ENCODE results near the gene EVI2B.

EVI2B gene

DNA sequence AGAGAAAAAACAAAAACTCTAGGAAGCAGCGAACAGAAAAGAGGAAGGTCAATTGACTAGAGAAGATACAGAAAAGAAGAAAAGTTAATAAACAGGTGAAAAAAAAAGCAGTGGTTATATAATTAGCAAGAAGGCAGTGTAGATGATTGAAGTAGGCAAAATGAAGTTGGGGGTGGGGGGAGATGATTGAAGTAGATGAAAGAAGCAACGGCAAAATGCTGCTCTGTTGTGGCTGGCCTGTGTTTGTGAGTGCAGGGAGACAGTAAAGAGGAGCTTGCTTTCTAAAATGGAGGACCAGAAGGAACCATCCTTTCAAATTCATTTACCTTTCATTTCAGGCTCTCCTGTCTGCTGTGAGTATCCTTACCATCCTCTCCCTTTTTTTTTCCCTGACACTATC lies 3.6 kb downstream of the EVI2B start:
- no peak for DNase-seq (ENCODE audit: low read depth, low spot score)
- H3K4me3 ChIP-seq (ENCODE audit: low read length), result no peak overlapping the region
- no peak overlapping the region for H3K27ac ChIP-seq (ENCODE audit: low read length)
- H3K4me1 ChIP-seq (ENCODE audit: control insufficient read depth, insufficient read depth, low read length), result no peaks in the 10 kb centered on the region
- no peaks in the 10 kb centered on the region for H3K36me3 ChIP-seq (ENCODE audit: control insufficient read depth, insufficient read depth, low read length)
- H3K9me3 ChIP-seq (ENCODE audit: control insufficient read depth, insufficient read depth, low read length), result no peaks in the 10 kb centered on the region
- no peaks in the 10 kb centered on the region for H3K27me3 ChIP-seq (ENCODE audit: control insufficient read depth, insufficient read depth, low read length)
- no CpG with 5 or more reads among the region's 2 CpGs for WGBS (ENCODE audit: insufficient coverage, insufficient read length)

GRCh38 chr17:31309556-31309955 lies 4.3 kb downstream of the EVI2B start:
- WGBS (ENCODE audit: insufficient coverage, insufficient read length), result no CpG with 5 or more reads among the region's 2 CpGs
- H3K27me3 ChIP-seq (ENCODE audit: control insufficient read depth, insufficient read depth, low read length), result no peaks in the 10 kb centered on the region
- no peaks in the 10 kb centered on the region for H3K36me3 ChIP-seq (ENCODE audit: control insufficient read depth, insufficient read depth, low read length)
- H3K27ac ChIP-seq (ENCODE audit: low read length), result no peak overlapping the region
- H3K4me3 ChIP-seq (ENCODE audit: low read length), result no peak overlapping the region
- H3K9me3 ChIP-seq (ENCODE audit: control insufficient read depth, insufficient read depth, low read length), result no peaks in the 10 kb centered on the region
- DNase-seq (ENCODE audit: low read depth, low spot score), result no peak
- no peaks in the 10 kb centered on the region for H3K4me1 ChIP-seq (ENCODE audit: control insufficient read depth, insufficient read depth, low read length)

DNA sequence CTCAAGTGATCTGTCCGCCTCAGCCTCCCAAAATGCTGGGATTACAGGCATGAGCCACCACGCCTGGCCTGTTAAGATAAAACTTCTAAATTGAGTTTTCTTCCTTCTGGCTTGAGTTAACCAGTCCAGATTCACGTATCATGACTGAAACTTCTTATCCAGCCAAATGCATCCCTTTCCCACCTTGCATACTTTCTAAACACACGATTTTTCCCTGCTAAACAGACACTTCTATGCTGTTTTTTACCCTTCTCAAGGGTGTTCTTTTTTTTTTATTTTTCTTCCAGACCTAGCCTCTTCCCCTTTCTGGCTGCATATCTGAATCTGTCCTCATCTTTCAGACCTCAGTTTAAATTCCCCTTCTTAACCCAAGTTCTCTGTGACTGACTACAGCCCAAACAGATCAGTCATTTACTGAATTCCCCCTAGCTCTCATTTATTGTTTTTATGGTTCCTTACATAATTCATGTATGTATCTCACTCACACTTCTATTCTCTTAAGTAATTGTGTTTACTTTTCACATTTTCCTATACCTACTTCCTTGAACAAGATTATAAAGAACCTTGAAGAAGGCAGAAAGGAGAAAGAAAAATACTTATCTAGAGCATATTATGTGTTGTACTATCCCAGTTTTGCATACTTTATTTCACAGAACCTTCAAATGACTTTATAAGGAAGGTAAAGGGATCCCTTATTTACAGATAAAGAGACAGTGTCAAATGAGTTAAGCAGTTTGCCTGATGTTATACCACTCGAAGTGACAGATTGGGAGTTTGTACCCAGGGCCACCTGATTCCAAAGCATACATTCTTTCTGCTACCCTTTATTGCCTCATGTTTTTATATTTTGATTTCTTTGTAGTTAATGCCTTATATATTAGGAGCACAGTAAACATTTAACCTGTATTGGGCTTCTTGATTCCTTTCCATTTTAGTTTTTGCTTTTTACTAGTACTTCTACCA lies 5.2 kb downstream of the EVI2B start:
- Histone ChIP-seq H3K36me3 (ENCODE audit: control insufficient read depth, insufficient read depth, low read length) (no peaks in the 10 kb centered on the region), H3K27ac (ENCODE audit: low read length) (no peak overlapping the region), H3K4me1 (ENCODE audit: control insufficient read depth, insufficient read depth, low read length) (no peaks in the 10 kb centered on the region), H3K27me3 (ENCODE audit: control insufficient read depth, insufficient read depth, low read length) (no peaks in the 10 kb centered on the region), H3K4me3 (ENCODE audit: low read length) (no peak overlapping the region), H3K9me3 (ENCODE audit: control insufficient read depth, insufficient read depth, low read length) (no peaks in the 10 kb centered on the region)
- no CpG with 5 or more reads among the region's 5 CpGs for WGBS (ENCODE audit: insufficient coverage, insufficient read length)
- no peak for DNase-seq (ENCODE audit: low read depth, low spot score)

- H3K36me3 ChIP-seq (ENCODE audit: control insufficient read depth, insufficient read depth, low read length), result no peaks in the 10 kb centered on the region
- H3K9me3 ChIP-seq (ENCODE audit: control insufficient read depth, insufficient read depth, low read length), result no peaks in the 10 kb centered on the region
- H3K4me3 ChIP-seq (ENCODE audit: low read length), result no peak overlapping the region
- H3K27me3 ChIP-seq (ENCODE audit: control insufficient read depth, insufficient read depth, low read length), result no peaks in the 10 kb centered on the region
- no CpG with 5 or more reads among the region's 1 CpG for WGBS (ENCODE audit: insufficient coverage, insufficient read length)
- no peak overlapping the region for H3K27ac ChIP-seq (ENCODE audit: low read length)
- no peaks in the 10 kb centered on the region for H3K4me1 ChIP-seq (ENCODE audit: control insufficient read depth, insufficient read depth, low read length)
- DNase-seq (ENCODE audit: low read depth, low spot score), result no peak
Observed at GRCh38 chr17:31307640-31308039, 6.2 kb downstream of the EVI2B start.

- H3K4me3 ChIP-seq (ENCODE audit: low read length), result no peak overlapping the region
- no peaks in the 10 kb centered on the region for H3K4me1 ChIP-seq (ENCODE audit: control insufficient read depth, insufficient read depth, low read length)
- no peak for DNase-seq (ENCODE audit: low read depth, low spot score)
- H3K9me3 ChIP-seq (ENCODE audit: control insufficient read depth, insufficient read depth, low read length), result no peaks in the 10 kb centered on the region
- H3K27ac ChIP-seq (ENCODE audit: low read length), result no peak overlapping the region
- H3K27me3 ChIP-seq (ENCODE audit: control insufficient read depth, insufficient read depth, low read length), result no peaks in the 10 kb centered on the region
- H3K36me3 ChIP-seq (ENCODE audit: control insufficient read depth, insufficient read depth, low read length), result no peaks in the 10 kb centered on the region
Observed at GRCh38 chr17:31299624-31300023, 14.2 kb downstream of the EVI2B start.

GRCh38 chr17:31297090-31297489 lies 16.8 kb downstream of the EVI2B start, which contains the start of gene OMG:
TSS of gene OMG (minus strand) at chr17:31297239. CDS start at chr17:31296331, 908 bp downstream.
- no peak for DNase-seq (ENCODE audit: low read depth, low spot score)

DNA sequence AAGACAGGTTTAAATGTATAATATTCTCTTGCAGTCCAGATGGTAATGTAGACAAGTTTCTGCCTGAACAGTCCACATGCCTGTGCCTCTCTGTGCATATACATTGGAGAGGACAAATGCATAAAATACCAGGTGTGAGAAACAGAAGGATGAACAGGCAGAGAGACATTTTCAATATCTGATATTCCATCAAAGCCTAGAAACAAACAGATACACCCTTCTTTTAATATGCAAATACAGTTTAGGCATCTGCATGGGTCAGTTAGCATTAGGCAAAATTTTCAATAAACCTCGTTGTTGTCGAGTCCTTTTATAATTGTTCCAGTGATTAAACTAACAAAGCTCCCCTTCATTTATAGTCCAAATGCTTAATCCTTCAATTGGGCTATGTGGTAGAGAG lies 17.7 kb downstream of the EVI2B start:
- H3K4me1 ChIP-seq (ENCODE audit: control insufficient read depth, insufficient read depth, low read length), result no peaks in the 10 kb centered on the region
- H3K9me3 ChIP-seq (ENCODE audit: control insufficient read depth, insufficient read depth, low read length), result no peaks in the 10 kb centered on the region
- no peak for DNase-seq (ENCODE audit: low read depth, low spot score)
- H3K4me3 ChIP-seq (ENCODE audit: low read length), result no peak overlapping the region
- no CpG with 5 or more reads among the region's 2 CpGs for WGBS (ENCODE audit: insufficient coverage, insufficient read length)
- no peaks in the 10 kb centered on the region for H3K27me3 ChIP-seq (ENCODE audit: control insufficient read depth, insufficient read depth, low read length)
- no peaks in the 10 kb centered on the region for H3K36me3 ChIP-seq (ENCODE audit: control insufficient read depth, insufficient read depth, low read length)
- no peak overlapping the region for H3K27ac ChIP-seq (ENCODE audit: low read length)

More at GRCh38 chr17:31297090-31297489, 16.8 kb downstream of the EVI2B start, which contains the start of gene OMG:
- H3K27ac ChIP-seq (ENCODE audit: low read length), result no peak within 1 kb of the TSS
- no peaks in the 10 kb centered on the region for H3K27me3 ChIP-seq (ENCODE audit: control insufficient read depth, insufficient read depth, low read length)
- no peaks in the 10 kb centered on the region for H3K4me1 ChIP-seq (ENCODE audit: control insufficient read depth, insufficient read depth, low read length)
- WGBS (ENCODE audit: insufficient coverage, insufficient read length), result no CpG with 5 or more reads among the region's 7 CpGs
- H3K9me3 ChIP-seq (ENCODE audit: control insufficient read depth, insufficient read depth, low read length), result no peaks in the 10 kb centered on the region
- H3K4me3 ChIP-seq (ENCODE audit: low read length), result no peak within 1 kb of the TSS
- no peaks in the 10 kb centered on the region for H3K36me3 ChIP-seq (ENCODE audit: control insufficient read depth, insufficient read depth, low read length)

DNA sequence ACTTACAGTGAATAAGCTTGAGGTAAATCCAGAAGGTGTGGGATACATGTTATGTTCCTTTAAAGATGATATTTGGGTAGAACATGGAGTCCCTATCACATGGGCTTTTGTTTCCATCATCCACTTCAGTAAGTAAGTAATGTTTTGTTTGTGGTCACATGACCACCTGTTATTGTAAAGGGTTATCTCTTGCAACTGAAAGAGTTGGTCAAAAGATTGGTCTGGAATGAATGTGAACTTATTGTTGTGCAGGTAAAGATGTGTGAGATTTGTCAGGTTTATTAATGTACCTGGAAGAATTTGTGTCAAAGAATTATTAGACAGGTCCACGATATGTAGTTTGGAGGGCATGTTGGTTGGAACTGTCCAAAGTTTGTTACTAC lies 18.4 kb downstream of the EVI2B start:
- WGBS (ENCODE audit: insufficient coverage, insufficient read length), result no CpG with 5 or more reads among the region's 1 CpG
- Histone ChIP-seq H3K27ac (ENCODE audit: low read length) (no peak overlapping the region), H3K36me3 (ENCODE audit: control insufficient read depth, insufficient read depth, low read length) (no peaks in the 10 kb centered on the region), H3K27me3 (ENCODE audit: control insufficient read depth, insufficient read depth, low read length) (no peaks in the 10 kb centered on the region), H3K4me1 (ENCODE audit: control insufficient read depth, insufficient read depth, low read length) (no peaks in the 10 kb centered on the region), H3K4me3 (ENCODE audit: low read length) (no peak overlapping the region), H3K9me3 (ENCODE audit: control insufficient read depth, insufficient read depth, low read length) (no peaks in the 10 kb centered on the region)
- no peak for DNase-seq (ENCODE audit: low read depth, low spot score)

- DNase-seq (ENCODE audit: low read depth, low spot score), result no peak
- Histone ChIP-seq H3K4me3 (ENCODE audit: low read length) (no peak overlapping the region), H3K9me3 (ENCODE audit: control insufficient read depth, insufficient read depth, low read length) (no peaks in the 10 kb centered on the region), H3K27ac (ENCODE audit: low read length) (no peak overlapping the region), H3K4me1 (ENCODE audit: control insufficient read depth, insufficient read depth, low read length) (no peaks in the 10 kb centered on the region), H3K27me3 (ENCODE audit: control insufficient read depth, insufficient read depth, low read length) (no peaks in the 10 kb centered on the region), H3K36me3 (ENCODE audit: control insufficient read depth, insufficient read depth, low read length) (no peaks in the 10 kb centered on the region)
- WGBS (ENCODE audit: insufficient coverage, insufficient read length), result no CpG with 5 or more reads among the region's 3 CpGs
Observed at GRCh38 chr17:31294820-31295488, 18.9 kb downstream of the EVI2B start.

DNA sequence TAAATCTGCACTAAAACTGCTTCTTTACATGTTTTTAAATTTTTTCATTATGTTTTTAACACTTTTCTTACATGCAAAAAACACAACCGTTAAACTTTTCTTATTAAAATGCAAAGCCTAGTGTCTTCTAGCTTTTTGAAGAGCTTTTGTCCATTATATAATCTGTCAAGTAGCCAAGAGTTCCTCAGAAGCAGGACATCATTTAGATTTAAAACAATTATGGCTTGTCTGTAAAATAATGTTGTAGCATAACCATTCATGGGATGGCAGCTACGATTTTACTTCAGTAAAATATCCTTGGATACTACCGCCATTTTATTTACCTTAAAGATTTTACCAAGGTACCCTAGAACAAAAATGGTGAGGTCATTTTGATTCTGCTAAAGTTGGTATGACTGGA lies 19.6 kb downstream of the EVI2B start:
- no peak overlapping the region for H3K4me3 ChIP-seq (ENCODE audit: low read length)
- DNase-seq (ENCODE audit: low read depth, low spot score), result no peak
- no peaks in the 10 kb centered on the region for H3K9me3 ChIP-seq (ENCODE audit: control insufficient read depth, insufficient read depth, low read length)
- no peaks in the 10 kb centered on the region for H3K36me3 ChIP-seq (ENCODE audit: control insufficient read depth, insufficient read depth, low read length)
- WGBS (ENCODE audit: insufficient coverage, insufficient read length), result no CpG with 5 or more reads among the region's 3 CpGs
- H3K27me3 ChIP-seq (ENCODE audit: control insufficient read depth, insufficient read depth, low read length), result no peaks in the 10 kb centered on the region
- H3K27ac ChIP-seq (ENCODE audit: low read length), result no peak overlapping the region
- no peaks in the 10 kb centered on the region for H3K4me1 ChIP-seq (ENCODE audit: control insufficient read depth, insufficient read depth, low read length)

Data from iPS DF 6.9 (cell line).